Gastroesophageal sphincter (tissue), 4 donors: Measurements from ENCODE around the gene ACTL8. TPM values are rescaled to one million over a fixed set of nuclear protein-coding genes. Genes with fewer than 3 reads are reported as not detected.

ENCODE experiments used
- ATAC-seq: fragments of 150-250 bp; one replicate; pipeline ENCODE4 v1.9.1; 2016; ENCODE audit warnings: mild to moderate bottlenecking, moderate library complexity
- H3K27ac ChIP-seq, 4 donors: fragments of 200-600 bp; sonication (generic) in 3 of 4; 1 replicate in 3 of 4; 2 replicates in 1 of 4; pipeline ENCODE4 v1.5.1; 2016 to 2019
- H3K27me3 ChIP-seq: fragments of 200-600 bp; sonication (generic); one replicate; pipeline ENCODE4 v1.5.1; 2019
- H3K36me3 ChIP-seq, 2 donors: fragments of 200-600 bp; sonication (generic); one replicate each; pipeline ENCODE4 v1.5.1; 2019; ENCODE audit warnings: control low read depth in 1 of 2
- H3K4me1 ChIP-seq, 3 donors: fragments of 200-600 bp; sonication (generic); 1 replicate in 2 of 3; 2 replicates in 1 of 3; pipeline ENCODE4 v1.5.1; 2016 to 2019; ENCODE audit warnings: control low read depth in 2 of 3
- H3K4me3 ChIP-seq, 2 donors: fragments of 200-600 bp; sonication (generic); one replicate each; pipeline ENCODE4 v1.5.1; 2019; ENCODE audit warnings: mild to moderate bottlenecking in 1 of 2, moderate library complexity in 1 of 2
- H3K9me3 ChIP-seq, 3 donors: fragments of 200-600 bp; sonication (generic); one replicate each; pipeline ENCODE4 v1.5.1; 2017 to 2019; ENCODE audit warnings: control low read depth in 2 of 3
- EP300 ChIP-seq: sonication (generic); formaldehyde crosslinking; IDR thresholded peaks from one replicate; pipeline ENCODE4 v1.6.1; 2017; ENCODE audit warnings: antibody characterized with exemption, mild to moderate bottlenecking
- POLR2A ChIP-seq, 2 donors: fragments of 450-650 bp; IDR thresholded peaks; one replicate each; pipeline ENCODE4 v1.6.1; 2017; ENCODE audit warnings: antibody characterized with exemption in 2 of 2, mild to moderate bottlenecking in 2 of 2, moderate library complexity in 1 of 2
- POLR2AphosphoS5 ChIP-seq: sonication (generic); formaldehyde crosslinking; IDR thresholded peaks from one replicate; pipeline ENCODE4 v1.6.1; 2017; ENCODE audit warnings: antibody characterized with exemption
- WGBS, 2 donors: methylation state at CpG; one replicate each; pipeline ENCODE4 v1.1.5; 2018; ENCODE audit warnings: low coverage in 1 of 2; 5-methylcytosine and 5-hydroxymethylcytosine counted together
- total RNA-seq, 4 donors: library from RNA; depleted of rRNA; stranded (reverse); fragments of >200 nt; gene quantifications; one replicate each; pipeline ENCODE4 v1.1.0, GENCODE V29; 2016
- TF ChIP-seq, protein P1 (sequence below), 4 experiments: fragments of 200-600 bp in 2 of 4; fragments of 450-650 bp in 2 of 4; sonication (generic) in 1 of 4; IDR thresholded peaks; one replicate each; pipeline ENCODE4 v1.5.1; 2017 to 2019; ENCODE audit warnings: antibody characterized with exemption in 4 of 4, mild to moderate bottlenecking in 2 of 4, moderate library complexity in 2 of 4

ACTL8 gene
- total RNA-seq, 4 donors from 2014 or later = not detected

DNA sequence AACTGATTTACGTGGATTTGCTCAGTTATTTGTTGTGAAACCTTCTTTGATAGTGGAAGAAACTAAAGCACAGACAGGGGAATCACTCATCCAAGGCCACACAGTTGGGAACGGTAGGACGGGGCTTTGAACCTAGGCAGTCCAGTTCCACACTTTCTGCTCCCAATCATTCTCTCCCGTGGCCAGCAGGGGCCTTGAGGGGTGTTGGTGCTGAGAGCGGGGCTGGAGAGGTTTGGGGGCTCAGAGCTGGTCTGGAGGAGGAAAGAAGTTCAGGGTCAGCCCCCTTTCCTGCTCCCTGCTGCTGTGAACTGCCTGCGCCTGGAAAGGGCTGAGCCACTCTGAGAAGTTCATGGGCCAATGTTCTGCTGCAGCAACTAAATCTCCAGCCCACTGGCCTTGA lies 31.4 kb upstream of the ACTL8 start:
- Histone ChIP-seq H3K27me3 (peaks cover 25% of the 10 kb centered on the region), H3K36me3 (no peaks in the 10 kb centered on the region), H3K9me3 (no peaks in the 10 kb centered on the region), H3K27ac (no peak overlapping the region), H3K4me3 (no peak overlapping the region), H3K4me1 (no peaks in the 10 kb centered on the region)
- 35 to 68% methylated on average over 3 of the region's 6 CpGs for WGBS, 2 donors
- TF ChIP-seq POLR2A (IDR thresholded peaks at IDR 0.05) = no peak
- TF ChIP-seq POLR2AphosphoS5 = no peak
- TF ChIP-seq, protein P1, sequence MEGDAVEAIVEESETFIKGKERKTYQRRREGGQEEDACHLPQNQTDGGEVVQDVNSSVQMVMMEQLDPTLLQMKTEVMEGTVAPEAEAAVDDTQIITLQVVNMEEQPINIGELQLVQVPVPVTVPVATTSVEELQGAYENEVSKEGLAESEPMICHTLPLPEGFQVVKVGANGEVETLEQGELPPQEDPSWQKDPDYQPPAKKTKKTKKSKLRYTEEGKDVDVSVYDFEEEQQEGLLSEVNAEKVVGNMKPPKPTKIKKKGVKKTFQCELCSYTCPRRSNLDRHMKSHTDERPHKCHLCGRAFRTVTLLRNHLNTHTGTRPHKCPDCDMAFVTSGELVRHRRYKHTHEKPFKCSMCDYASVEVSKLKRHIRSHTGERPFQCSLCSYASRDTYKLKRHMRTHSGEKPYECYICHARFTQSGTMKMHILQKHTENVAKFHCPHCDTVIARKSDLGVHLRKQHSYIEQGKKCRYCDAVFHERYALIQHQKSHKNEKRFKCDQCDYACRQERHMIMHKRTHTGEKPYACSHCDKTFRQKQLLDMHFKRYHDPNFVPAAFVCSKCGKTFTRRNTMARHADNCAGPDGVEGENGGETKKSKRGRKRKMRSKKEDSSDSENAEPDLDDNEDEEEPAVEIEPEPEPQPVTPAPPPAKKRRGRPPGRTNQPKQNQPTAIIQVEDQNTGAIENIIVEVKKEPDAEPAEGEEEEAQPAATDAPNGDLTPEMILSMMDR (IDR thresholded peaks at IDR 0.05) = no peak
- no peak for TF ChIP-seq EP300
- no peak for ATAC-seq

DNA sequence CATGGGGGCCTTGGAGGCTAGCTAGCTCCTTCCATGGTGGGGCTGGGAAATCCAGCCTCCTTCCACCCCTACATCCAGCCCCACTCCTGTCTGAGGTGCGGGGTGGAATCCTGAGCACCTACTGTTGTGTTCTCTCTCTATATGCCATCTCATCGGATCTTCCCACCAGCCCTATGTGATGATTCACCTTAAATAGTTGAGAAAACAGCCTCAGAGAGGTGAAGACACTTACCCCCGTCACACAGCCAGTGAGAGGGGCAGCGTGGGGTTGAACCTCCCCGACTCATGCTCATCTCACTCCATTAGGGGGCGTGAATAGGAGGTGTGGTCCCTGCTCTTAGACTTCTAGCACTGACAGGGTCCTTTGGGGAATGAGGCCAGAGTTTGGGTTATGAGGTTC lies 31.0 kb upstream of the ACTL8 start:
- Histone ChIP-seq H3K4me3 (no peak overlapping the region), H3K27ac (no peak overlapping the region), H3K36me3 (no peaks in the 10 kb centered on the region), H3K27me3 (peaks cover 30% of the 10 kb centered on the region), H3K9me3 (no peaks in the 10 kb centered on the region), H3K4me1 (no peaks in the 10 kb centered on the region)
- no peak for ATAC-seq
- WGBS, 2 donors = 75% methylated on average over 2 of the region's 6 CpGs; no CpG with 5 or more reads in 1 of the 2 donors
- TF ChIP-seq, protein P1 (IDR thresholded peaks at IDR 0.05) = no peak
- TF ChIP-seq POLR2A (IDR thresholded peaks at IDR 0.05) (no peak), EP300 (no peak)

DNA sequence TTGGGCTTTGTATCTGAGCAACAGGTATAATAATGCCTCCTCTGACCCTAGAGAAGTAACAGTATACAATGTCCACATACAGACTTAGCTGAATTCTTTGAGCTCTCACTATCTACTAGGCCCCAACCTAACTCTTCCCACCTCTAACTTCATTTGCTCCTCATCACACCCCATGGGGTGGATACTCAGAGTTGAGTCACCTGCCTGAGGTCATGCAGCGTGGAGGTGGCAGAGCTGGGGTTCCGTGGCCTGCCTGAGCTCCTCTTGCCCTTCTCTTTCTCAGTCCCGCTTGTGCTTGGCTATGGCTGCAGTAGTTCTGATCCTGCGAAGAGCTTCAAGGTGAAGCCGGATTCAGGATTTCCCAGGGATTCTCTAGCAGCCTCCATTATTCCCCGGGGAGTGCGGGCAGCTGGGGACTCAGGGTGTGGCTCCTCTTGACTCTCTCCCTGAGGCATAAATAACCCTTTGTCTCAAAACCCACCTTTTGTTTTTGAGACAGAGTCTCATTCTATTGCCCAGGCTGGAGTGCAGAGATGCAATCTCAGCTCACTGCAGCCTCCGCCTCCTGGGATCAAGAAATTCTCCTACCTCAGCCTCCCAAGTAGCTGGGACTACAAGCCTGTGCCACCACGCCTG lies 29.9 kb upstream of the ACTL8 start:
- no peak overlapping the region for H3K27ac ChIP-seq
- H3K4me3 ChIP-seq = no peak overlapping the region
- TF ChIP-seq, protein P1 (IDR thresholded peaks at IDR 0.05) = no peak
- TF ChIP-seq EP300 (no peak), POLR2AphosphoS5 (no peak), POLR2A (IDR thresholded peaks at IDR 0.05) (no peak)
- H3K4me1 ChIP-seq = no peaks in the 10 kb centered on the region
- H3K9me3 ChIP-seq = no peaks in the 10 kb centered on the region
- no peak for ATAC-seq
- WGBS, 2 donors = 86 to 91% methylated on average over 2 to 4 of the region's 9 CpGs
- peaks cover 39% of the 10 kb centered on the region for H3K27me3 ChIP-seq
- no peaks in the 10 kb centered on the region for H3K36me3 ChIP-seq

DNA sequence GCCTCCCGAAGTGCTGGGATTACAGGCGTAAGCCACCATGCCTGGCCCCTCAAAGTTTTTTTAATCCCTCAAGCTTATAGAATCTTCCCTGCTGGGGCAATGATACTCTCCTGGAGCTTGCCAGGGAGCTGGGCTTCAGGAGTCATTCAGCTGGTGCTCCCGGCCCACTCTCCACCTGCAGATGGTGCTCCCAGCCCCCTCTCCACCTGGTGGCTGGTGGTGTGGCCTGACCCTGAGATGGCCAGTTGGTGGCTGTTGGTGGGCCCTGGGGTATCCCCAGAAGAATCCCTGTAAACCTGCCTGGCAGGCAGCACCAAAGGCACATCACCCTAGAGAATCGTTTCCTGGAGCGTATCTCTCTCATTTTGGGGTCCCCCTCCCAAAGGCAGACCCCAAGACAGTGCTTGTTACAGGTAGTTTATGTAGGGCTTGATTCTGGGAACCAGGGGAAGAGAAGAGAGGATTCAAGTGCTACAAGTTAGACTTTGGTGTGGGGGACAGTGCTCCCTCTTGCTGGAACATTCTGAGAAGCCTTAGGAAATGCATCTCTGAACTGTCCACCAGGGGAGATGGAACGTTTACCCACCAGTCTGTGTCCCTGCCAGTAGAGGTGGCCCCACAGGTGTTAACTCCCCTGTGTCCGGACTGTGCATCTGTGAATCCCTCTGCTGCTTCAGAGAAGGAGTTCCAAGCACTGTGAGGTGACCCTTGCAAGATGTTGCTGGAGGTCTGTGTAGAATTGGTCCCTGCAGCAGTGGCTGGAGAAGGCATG lies 29.1 kb upstream of the ACTL8 start:
- WGBS, 2 donors = 67 to 71% methylated on average over 3 to 4 of the region's 7 CpGs

More for the DNA sequence above, 29.1 kb upstream of the ACTL8 start:
- Histone ChIP-seq H3K9me3 (no peaks in the 10 kb centered on the region), H3K4me3 (no peak overlapping the region), H3K4me1 (no peaks in the 10 kb centered on the region), H3K27ac (no peak overlapping the region), H3K36me3 (no peaks in the 10 kb centered on the region), H3K27me3 (peaks cover 39% of the 10 kb centered on the region)
- TF ChIP-seq POLR2AphosphoS5 = no peak
- TF ChIP-seq POLR2A (IDR thresholded peaks at IDR 0.05) = no peak
- TF ChIP-seq EP300 = no peak
- TF ChIP-seq, protein P1 (IDR thresholded peaks at IDR 0.05) = no peak
- ATAC-seq = no peak
